Kidney capillary endothelial cell (primary cell): Measurements from ENCODE around the gene KLHL22.

Experiments
- DNase-seq: peaks from one replicate; pipeline ENCODE4 v3.0.0-alpha.2; 2018; ENCODE audit warnings: low spot score

The KLHL22 gene

DNA sequence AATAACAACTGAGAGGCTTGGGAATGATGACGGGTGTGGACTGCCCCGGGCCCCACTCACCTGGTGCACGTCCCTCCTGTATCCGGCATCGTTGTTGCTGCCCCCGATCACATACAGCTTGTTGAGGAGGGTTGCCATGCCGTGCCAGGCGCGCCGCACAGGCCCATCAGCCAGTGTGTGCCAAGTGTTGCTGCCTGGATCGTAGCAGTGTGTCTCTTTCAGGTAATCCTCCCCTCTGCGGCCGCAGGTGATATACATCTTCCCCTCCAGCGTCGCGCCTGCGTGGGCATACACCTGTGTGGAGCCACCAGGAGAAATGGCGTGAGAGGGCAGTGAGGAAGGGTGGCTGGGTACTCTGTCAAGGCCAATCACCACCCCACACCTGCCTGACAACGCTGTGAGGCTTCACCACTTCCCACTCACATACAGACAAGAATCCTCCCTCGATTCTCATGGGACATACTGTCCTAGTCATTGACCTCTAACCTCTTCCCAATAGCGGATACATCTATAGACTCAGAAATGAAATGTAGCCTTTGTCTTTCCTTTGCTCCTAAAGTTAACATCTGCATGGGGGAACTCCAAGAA lies 49.1 kb downstream of the KLHL22 start:
- DNase-seq = no peak

DNA sequence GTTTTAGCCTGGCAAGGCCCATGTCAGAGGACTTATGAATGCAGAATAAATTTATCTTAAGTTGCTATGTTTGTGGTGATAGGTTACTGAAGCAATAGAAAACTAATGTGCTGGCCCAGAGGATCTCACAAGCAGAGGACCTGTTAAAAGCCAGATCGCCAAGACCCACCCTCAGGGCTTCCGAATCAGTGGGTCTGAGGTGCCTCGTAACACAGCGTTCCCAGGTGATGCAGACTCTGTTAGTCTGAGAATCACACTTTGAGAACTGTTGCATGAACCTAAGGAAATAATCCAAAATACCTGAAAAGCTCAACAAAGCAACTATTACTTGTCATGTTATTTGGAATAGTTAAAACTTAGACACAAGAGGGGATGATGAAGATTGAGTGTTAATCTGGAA lies 51.3 kb downstream of the KLHL22 start:
- no peak for DNase-seq

DNA sequence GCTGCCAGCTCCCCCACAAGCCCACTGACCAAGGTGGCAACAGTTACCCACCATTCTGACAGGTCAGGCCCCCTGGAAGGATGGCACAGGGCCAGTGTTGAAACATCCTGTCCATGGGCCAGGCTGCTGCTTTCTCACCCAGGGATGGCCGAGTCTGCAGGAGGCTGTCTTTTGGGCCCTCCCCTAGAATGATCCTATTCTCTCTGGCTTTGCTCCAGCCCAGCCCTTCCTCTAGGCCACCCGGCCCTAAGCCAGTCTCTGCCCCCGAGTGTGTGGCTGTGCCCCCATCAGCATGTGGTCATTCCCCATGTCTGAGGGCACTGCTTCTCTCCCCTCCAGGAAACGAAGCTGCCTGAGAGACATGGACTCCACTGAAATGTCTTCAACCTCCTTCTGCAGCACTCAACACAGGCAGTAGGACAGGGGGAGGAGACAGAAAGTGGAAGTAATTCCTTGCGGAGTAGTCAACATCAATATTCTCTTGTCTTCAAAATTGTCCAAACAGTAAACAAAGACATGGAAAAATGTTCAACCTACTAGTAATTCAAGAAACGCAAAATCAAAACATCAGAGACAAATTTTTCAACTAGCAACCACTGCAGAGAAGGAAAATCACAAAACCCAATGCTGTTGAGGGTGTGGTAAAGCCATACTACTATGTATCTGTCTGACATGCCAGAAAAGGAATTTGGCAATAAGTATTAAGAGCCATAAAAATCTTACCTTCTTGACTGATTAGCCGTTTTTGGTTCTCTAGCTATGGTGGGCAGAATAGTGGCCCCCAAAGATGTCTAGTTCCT lies 52.9 kb downstream of the KLHL22 start:
- no peak for DNase-seq

DNA sequence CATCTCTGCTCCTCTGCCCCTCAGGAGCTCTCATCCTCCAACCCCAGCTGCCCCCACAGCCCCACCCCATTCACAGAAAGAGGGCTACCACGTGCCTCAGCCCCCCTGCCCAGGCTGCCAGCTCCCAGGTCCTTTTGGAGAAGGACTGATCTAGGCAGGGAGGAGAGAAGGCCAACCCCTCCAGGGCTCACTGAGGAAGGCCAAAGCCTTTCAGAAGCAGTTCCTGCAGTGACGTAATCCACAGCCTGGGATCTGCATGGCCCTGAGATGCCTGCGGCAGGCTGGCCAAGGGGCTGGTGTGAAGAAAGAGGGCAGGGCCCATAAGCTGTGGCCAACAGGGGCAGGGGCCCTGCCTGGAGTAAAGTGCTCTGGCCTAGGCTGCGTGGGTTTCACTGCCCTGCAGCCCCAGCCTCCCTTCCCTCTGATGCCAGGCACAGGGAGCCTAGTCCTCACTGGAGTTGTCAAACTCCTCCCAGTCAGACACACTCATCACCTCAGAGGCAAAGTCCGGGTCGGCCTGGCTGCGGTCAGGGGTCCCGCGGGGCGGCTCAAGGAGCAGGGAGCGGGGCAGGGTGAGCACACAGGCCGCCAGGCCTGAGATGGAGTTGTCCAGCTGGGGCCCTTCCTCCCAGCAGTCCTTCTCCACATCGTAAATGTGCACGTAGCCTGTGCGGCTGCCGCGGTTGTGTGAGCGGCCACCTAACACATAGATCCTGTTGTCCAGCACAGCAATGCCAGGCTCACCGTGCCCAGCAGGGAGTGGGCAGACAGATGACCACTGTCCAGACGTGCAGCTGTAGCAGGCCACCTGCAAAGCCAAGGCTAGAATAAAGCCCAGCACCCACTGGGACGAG lies 53.7 kb downstream of the KLHL22 start:
- DNase-seq = no peak

DNA sequence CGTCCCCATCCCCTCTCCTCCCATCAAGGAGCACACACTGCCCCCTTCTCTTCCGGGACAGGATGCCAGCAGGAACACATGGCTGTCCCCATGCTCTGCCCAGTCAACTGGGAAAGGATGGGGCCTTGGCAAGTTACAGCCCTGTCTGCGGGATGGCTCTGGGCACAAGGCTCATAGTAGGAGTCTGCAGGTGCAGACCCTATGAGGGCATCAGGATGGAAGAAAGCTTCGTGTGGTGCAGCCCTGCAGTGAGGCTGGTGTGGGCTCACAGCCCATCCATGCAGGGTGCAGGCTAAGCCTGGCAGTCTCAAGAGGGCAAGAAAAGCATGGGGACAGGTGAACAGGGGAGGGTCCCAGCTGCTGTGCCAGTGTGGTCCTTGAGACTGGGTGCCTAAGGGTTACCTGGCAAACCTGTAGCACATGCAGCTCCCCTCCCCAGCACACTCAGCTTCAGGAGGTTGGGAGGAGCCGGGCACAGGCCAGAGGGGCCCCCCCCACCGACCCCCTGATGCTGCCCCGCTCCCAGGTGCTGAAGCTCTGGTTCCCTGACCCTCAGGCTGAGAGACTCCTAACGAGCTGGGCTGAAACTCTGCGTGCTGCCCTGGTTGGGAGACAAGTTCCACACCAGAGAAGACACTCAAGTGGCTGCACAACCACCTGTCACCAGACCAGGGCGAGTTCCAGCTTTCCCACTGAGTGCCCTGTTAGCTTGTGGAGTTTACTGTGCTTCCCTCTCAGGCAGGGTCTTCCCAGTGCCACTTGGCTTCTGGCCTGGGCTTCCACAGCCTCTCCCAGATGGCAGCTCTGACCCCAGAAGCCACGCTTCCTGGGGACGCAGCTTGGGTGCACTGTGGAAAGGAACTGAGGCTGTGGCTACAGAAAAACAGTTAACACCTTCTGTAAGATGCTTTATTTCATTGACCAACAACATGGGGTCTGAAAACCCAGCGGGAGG lies 54.7 kb downstream of the KLHL22 start:
- no peak for DNase-seq

DNA sequence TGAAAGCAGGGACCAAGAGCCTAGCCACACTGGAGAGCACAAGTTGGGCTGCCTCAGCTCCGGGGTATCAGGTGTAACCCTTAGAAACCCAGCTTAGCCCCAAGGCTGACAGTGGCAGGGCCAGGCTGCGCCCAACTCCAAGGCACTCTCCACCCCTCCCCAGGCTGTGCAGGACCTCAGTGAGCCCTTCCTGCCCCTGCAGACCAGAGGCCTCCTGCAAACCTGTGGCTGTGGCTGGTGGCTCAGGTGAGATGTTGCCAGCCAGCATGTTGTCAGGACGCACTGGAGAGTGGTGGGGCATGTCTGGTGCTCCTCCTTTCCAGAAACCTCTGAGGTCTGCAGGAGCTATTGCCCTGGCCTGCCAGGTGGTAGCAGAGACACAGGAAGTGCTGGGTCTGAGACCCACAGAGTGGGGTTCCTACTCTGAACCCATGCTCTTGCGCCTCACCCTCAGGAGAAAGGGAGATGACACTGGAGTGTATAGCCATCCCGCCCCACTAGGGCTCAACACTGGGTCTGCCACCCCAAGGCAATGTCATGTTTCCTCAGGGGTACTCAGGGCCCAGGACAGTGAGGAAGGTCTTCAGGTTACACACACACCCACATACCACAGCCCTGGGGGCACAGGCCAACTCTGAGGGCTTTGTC lies 55.5 kb downstream of the KLHL22 start:
- DNase-seq = no peak

DNA sequence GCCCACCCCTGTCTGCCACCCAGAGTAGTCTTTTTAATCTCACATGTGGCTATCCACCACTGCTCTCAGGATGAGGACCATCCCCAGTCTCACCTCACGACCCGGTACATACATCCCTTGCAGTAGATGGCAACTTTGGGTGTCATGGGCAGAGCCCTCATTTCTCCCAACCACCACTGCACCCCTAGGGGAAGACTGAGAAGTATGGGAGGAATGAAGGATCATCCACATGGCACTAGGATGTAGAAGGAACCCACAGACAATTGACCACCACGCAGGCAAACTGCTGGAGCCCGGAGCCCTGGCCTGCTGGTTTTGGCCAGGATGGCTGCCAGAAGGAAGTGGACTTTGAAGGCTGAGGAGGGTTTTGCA lies 56.1 kb downstream of the KLHL22 start:
- DNase-seq = no peak

DNA sequence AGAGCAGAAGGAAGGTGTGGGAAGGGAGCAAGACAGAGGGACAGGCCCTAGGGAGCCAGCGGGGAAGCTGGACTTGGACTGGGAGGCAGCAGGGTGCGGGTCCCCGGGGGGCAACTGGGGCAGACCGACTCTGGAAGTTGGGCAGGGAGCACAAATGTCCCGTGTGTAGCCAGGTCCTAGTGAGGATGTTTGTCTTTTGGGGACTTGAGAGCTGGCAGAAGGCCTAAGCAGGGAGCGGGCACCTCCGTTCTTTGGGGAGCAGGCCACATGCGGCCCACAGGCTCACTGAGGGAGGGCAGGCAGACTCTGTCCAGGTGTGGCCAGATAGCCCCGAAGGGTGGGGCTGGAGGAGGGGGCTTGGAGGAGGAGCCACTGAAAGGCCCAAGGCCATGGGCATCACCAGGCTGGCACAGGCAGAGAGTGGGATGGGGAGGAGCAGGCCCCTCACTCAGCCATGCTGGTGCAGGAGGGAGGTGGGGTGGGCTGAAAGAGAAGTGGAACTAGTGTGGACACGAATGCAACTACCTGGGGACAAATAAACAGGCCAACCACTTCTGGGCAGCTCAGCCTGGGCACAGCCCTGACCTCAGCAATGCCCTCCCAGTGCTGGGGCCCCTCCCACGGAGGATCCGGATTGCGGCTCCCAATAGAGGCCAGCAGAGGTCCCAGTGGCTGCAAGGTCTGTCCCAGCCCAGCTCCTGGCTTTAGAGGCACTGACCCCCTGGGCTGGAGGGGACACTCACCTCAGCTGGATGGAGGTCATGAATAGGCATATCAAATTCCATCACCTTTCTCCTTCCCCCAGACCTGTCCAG lies 56.7 kb downstream of the KLHL22 start:
- no peak for DNase-seq

DNA sequence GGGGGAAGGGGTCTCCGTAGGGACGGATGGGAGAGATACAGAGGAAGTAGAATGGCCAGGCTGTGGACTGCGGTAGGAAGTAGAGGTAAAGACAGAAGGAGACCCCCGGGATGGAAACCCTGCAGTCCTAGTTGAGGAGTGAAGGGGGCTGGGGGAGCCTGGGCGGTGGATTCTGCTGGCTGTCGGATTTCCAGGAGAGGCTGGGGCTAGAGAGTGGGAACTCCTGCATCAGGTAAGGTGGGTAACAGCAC lies 57.2 kb downstream of the KLHL22 start:
- no peak for DNase-seq

DNA sequence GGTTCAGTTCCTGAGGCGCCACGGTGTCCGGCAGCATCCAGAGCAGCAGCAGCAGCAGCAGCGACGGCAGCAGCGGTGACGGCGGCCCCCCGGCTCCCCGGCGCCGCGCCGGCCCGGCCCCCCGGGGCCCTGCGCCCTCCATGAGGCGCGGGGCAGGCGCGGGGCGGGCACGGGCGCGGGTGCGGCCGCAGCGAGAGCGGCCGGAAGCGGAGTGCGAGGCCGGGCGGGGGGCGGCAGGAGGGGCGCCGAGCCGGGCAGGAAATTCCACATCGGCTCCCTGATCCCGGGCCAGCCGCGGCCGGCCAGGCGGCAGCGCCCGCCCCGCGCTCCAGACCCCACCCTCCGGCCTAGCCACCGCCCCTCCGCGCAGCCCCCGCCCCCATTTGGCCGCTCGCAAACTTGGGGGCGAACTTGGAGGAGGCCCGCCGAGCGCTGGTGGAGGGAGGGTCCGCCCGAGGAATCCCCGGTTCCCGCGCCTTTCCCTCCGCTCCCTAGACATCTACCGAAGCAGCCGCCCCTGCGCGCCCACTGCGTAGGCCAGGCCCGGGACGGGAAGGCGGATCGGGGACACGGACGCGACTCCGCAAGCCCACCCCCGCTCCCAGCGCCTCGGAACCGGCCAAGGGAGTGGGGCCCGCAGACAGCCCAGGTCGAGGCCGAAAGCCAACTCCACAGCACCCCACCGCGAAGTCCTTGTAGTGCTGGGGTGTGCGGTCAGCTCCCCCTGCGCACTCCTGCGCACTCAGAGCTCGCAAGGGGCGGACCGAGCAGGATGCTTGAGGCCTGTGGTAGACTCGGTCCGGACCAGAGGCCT lies 57.8 kb downstream of the KLHL22 start, which contains the start of gene SCARF2:
Gene SCARF2, minus strand, starts transcription at position 213 of the 814 bp plus-strand sequence. Its CDS starts 71 bp downstream, at position 142.
- peak; percentile 33 for DNase-seq

DNA sequence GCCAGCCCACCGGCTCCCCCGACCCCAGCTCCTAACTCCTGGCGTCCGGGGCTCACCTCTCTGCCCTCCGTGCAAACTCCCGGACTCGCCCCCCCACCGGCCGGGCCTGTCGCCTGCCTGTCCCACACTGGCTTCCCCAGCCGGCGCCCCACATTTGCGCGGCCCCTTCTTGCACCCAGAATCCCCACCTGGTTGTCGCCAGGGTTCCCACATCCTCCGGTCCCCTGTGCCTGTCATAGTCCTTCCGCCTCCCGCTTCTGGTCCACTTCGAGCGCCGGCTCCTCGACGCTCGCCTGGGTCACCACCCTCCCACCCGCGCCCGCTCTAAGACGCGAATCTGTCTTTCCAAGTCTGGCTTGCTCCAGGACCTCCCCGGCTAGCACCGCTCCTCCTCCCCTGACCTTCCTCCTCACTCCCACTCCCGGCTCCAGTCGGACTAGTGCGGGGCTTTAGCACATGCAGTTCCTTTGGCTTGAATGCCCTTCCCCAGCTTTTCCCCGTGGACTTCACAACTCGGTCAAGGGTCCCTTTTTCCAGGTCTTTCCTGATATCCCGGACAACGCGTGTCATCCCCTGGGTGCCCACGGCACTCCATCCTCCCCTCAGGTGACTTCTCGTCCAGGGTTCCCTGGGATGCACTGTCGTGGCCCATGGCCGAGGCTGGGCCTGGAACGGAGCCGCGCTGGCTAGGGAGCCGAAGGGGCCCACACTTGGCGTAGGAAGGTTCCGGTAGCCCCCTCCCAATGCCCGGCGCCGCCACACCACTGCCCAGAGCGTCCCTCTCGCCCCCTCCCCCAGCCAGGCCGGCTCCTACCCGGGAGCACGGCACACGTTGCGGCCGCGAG lies 58.6 kb downstream of the KLHL22 start:
- no peak for DNase-seq

DNA sequence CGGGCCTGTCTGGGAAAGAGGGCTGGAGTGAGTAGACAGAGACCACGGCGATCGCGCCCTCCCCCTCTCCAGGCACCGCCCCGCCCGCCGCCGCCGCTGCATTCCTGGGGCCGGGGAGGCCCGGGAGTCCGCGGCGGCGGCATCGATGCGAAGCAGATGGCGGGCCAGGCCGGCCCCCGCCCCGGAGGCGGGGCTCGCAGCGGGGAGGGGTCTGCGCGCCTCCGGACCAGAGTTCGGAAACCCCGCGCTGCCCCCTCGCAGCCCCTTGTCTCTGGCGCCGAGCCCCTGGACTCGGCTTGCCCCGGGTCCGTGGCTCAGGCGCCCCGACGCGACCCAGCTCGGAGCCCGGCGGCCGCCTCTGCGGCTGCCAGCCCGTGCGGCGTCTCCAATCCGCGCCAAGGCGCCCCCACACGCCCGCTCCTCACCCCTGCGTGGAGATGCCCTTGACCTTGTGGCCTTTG lies 59.3 kb downstream of the KLHL22 start:
- DNase-seq = no peak

DNA sequence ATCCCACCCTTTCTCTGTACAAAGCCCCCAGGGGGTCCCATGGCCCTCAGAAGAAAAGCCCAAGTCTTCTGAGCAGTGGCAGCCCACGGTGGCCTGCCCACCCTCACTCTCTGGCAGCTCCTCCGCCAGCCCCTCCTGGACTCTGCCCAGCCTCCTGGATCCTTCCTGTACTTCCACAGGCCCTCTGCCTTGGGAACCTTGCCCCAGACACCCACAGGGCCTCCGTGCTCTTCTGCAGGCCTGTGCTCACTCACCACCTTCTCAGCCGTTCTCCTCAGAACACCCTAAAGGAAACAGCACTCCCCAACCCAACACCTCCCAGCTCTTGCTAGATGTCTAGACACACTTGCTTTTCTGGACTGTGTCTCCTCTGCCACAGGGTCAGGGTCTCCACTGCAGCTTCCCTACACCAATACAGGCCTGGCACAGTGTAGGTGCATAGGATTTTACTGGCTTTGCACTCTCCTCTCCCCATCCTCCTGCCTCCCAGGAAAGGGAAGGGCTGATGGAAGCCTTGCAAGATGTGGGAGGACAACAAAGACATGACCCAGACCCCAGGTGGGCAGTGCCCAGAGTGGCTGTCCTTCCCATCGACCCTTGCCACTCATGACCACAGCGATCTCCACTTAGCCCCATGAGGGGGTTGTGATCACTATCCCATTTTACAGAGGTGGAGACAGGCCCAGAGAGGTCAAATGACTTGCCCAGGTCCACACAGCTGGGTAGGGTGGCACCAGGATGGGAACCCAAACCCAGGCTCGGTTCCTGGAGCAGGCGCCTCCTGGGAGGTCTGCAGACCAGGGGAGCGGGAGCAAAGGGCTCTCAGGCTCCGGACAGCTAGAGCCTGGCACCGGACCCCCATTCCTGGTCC lies 59.9 kb downstream of the KLHL22 start:
- DNase-seq = no peak

DNA sequence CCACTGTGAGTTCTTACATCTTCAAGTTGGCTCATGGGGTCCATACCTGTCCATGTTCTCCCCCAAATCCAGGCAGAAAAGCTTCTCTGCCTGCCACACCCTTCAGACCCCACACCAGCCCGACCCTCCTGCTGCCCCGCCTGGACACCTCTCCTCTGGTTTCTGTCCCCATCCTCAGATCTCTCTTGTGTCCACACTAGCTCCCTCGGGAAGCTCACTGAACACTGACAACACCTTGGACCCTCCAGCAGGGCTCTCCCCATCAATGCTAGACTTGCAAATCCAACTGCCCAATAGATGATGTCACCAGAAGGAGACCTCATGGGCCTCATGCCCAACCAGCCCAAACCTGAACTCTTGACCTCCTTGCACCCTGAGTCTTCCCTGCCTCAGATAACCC lies 60.8 kb downstream of the KLHL22 start:
- DNase-seq = no peak

DNA sequence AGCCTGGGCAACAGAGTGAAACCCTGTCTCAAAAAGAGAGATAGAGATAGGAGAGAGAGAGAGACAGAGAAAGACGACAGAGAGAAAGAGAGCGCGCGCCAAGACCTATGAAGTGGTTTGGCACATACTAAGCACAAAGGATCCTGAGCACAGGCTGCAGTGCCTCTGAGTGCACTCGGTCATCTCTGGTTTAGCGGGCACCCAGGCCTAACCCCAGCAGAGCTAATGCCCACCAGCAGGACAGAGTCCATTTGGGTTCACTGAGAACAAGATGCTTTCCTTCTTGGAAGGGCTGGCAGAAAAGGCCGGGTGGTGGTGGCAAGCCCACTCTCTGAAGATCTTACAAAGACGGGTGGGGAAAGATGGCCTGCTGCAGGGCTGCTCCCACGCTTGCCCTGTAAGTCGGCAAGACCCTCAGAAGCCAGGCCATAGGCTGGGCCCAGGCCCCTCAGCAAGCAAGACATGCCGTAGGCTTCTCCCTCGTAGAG lies 61.3 kb downstream of the KLHL22 start:
- no peak for DNase-seq

DNA sequence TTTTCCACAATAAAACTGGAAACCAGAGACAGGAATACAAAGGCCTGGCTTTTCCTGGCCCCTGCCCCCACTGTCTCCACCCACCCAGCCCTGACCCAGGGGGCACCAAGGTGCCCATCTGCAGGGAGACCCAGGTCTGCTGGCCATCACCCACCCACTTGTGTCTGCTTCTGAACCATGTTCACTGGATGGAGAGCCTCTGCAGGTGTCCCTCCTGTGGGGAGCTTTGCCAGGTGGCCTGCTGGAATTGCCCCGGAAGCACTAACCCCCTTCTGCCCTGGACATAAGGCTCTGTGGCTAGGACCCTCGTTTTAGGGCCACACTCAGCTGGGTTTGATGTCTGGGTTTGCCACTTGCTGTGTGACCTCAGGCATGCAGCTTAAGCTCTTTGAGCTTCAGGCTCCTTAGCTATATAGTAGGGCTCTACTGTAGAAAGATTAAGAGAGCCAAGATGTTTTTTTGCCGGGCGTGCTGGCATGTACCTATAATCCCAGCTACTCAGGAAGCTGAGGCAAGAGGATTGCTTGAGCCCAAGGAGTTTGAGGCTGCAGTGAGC lies 61.8 kb downstream of the KLHL22 start:
- DNase-seq = no peak

DNA sequence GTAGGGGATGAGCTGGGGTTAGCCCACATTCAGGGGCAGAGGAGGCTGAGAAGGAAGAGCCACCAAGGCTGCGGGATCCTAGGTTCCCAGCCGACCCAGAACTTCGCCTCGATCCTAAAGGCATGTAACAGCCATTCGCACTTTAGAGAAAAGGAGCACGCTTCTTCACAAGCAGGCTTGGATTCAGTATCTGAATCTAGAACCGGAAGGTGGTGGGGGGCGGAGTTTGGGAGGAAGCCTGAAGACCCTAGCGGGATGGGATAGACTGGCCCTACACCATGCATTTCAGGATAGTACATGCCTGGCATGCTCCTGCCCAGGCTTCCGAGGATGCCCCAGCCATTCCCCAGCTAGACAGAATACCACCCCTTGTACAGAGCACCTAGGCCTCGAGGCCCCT lies 62.4 kb downstream of the KLHL22 start:
- no peak for DNase-seq
